Measurements from ENCODE around the gene B3GAT1. TPM values are rescaled to one million over a fixed set of nuclear protein-coding genes. Genes with fewer than 3 reads are reported as not detected.

B3GAT1 gene
- total and polyA plus RNA-seq, 2 donors (not counting 1 experiment from before 2014, with no cell fraction given) = under 0.01 TPM; not detected in 1

GRCh38 chr11:134333946-134334345, 78.1 kb downstream of the B3GAT1 start:
- H3K4me1 ChIP-seq (ENCODE audit: control insufficient read depth, extremely low read depth, insufficient read depth, low read length) = no peaks in the 10 kb centered on the region
- DNase-seq (ENCODE audit: low read depth in 2 of 2) = no peak
- H2AFZ ChIP-seq (ENCODE audit: low read length) = no peak overlapping the region
- no peak overlapping the region for H3K27ac ChIP-seq (ENCODE audit: insufficient read depth, low read length)
- no peaks in the 10 kb centered on the region for H3K9me3 ChIP-seq (ENCODE audit: control insufficient read depth, insufficient read depth, low read depth, low read length)
- no peaks in the 10 kb centered on the region for H4K20me1 ChIP-seq (ENCODE audit: control insufficient read depth, extremely low read depth, insufficient read depth, low read length)
- TF ChIP-seq EZH2 (IDR thresholded peaks at IDR 0.05; ENCODE audit: low read length, missing control alignments) (no peak), CTCF (conservative IDR thresholded peaks at IDR 0.05 in 1 of 2, IDR thresholded peaks at IDR 0.05 in 1 of 2; ENCODE audit: low read depth in 1 of 2, low read length in 2 of 2) (no peak)
- H3K9ac ChIP-seq (ENCODE audit: insufficient read depth, low read length) = no peak overlapping the region
- peaks cover 4% of the 10 kb centered on the region for H3K27me3 ChIP-seq (ENCODE audit: control insufficient read depth, insufficient read depth, low read length)
- H3K79me2 ChIP-seq (ENCODE audit: control insufficient read depth, insufficient read depth, low read length) = no peaks in the 10 kb centered on the region
- H3K36me3 ChIP-seq (ENCODE audit: control insufficient read depth, insufficient read depth, low read length) = no peaks in the 10 kb centered on the region
- H3K4me3 ChIP-seq (replicated peaks in 1 of 4; ENCODE audit: control extremely low read depth in 1 of 4, insufficient read depth in 1 of 4, low read depth in 3 of 4, low read length in 4 of 4) = no peak overlapping the region
- no peak overlapping the region for H3K4me2 ChIP-seq (ENCODE audit: extremely low read depth, insufficient read depth, low read length)

GRCh38 chr11:134333312-134333711, 78.7 kb downstream of the B3GAT1 start:
- H3K36me3 ChIP-seq (ENCODE audit: control insufficient read depth, insufficient read depth, low read length) = no peaks in the 10 kb centered on the region
- H4K20me1 ChIP-seq (ENCODE audit: control insufficient read depth, extremely low read depth, insufficient read depth, low read length) = no peaks in the 10 kb centered on the region
- no peak overlapping the region for H3K4me2 ChIP-seq (ENCODE audit: extremely low read depth, insufficient read depth, low read length)
- H3K27me3 ChIP-seq (ENCODE audit: control insufficient read depth, insufficient read depth, low read length) = peaks cover 4% of the 10 kb centered on the region
- no peak overlapping the region for H3K9ac ChIP-seq (ENCODE audit: insufficient read depth, low read length)
- H3K79me2 ChIP-seq (ENCODE audit: control insufficient read depth, insufficient read depth, low read length) = no peaks in the 10 kb centered on the region
- no peaks in the 10 kb centered on the region for H3K9me3 ChIP-seq (ENCODE audit: control insufficient read depth, insufficient read depth, low read depth, low read length)
- no peak overlapping the region for H3K27ac ChIP-seq (ENCODE audit: insufficient read depth, low read length)
- no peak for DNase-seq (ENCODE audit: low read depth in 2 of 2)
- H3K4me1 ChIP-seq (ENCODE audit: control insufficient read depth, extremely low read depth, insufficient read depth, low read length) = no peaks in the 10 kb centered on the region
- TF ChIP-seq CTCF (conservative IDR thresholded peaks at IDR 0.05 in 1 of 2, IDR thresholded peaks at IDR 0.05 in 1 of 2; ENCODE audit: low read depth in 1 of 2, low read length in 2 of 2) (no peak), EZH2 (IDR thresholded peaks at IDR 0.05; ENCODE audit: low read length, missing control alignments) (no peak)
- no peak overlapping the region for H2AFZ ChIP-seq (ENCODE audit: low read length)
- H3K4me3 ChIP-seq (replicated peaks in 1 of 4; ENCODE audit: control extremely low read depth in 1 of 4, insufficient read depth in 1 of 4, low read depth in 3 of 4, low read length in 4 of 4) = no peak overlapping the region

GRCh38 chr11:134332782-134333181, 79.3 kb downstream of the B3GAT1 start:
- Histone ChIP-seq H4K20me1 (ENCODE audit: control insufficient read depth, extremely low read depth, insufficient read depth, low read length) (no peaks in the 10 kb centered on the region), H3K36me3 (ENCODE audit: control insufficient read depth, insufficient read depth, low read length) (no peaks in the 10 kb centered on the region)
- no peak for TF ChIP-seq CTCF (conservative IDR thresholded peaks at IDR 0.05 in 1 of 2, IDR thresholded peaks at IDR 0.05 in 1 of 2; ENCODE audit: low read depth in 1 of 2, low read length in 2 of 2)
- no peak for TF ChIP-seq EZH2 (IDR thresholded peaks at IDR 0.05; ENCODE audit: low read length, missing control alignments)

More at GRCh38 chr11:134332782-134333181, 79.3 kb downstream of the B3GAT1 start:
- Histone ChIP-seq H3K9ac (ENCODE audit: insufficient read depth, low read length) (no peak overlapping the region), H3K27ac (ENCODE audit: insufficient read depth, low read length) (no peak overlapping the region), H3K27me3 (ENCODE audit: control insufficient read depth, insufficient read depth, low read length) (peaks cover 4% of the 10 kb centered on the region), H3K4me2 (ENCODE audit: extremely low read depth, insufficient read depth, low read length) (no peak overlapping the region), H3K4me3 (replicated peaks in 1 of 4; ENCODE audit: control extremely low read depth in 1 of 4, insufficient read depth in 1 of 4, low read depth in 3 of 4, low read length in 4 of 4) (no peak overlapping the region), H2AFZ (ENCODE audit: low read length) (no peak overlapping the region), H3K9me3 (ENCODE audit: control insufficient read depth, insufficient read depth, low read depth, low read length) (no peaks in the 10 kb centered on the region), H3K79me2 (ENCODE audit: control insufficient read depth, insufficient read depth, low read length) (no peaks in the 10 kb centered on the region), H3K4me1 (ENCODE audit: control insufficient read depth, extremely low read depth, insufficient read depth, low read length) (no peaks in the 10 kb centered on the region)
- no peak for DNase-seq (ENCODE audit: low read depth in 2 of 2)

All from fibroblast of lung (primary cell).